ENCODE results near the gene LEMD1.
A peak's percentile ranks its signal among the peaks of the same experiment; 100 is the strongest.

GRCh38 chr1:205449750-205450443 is 28.0 kb upstream of the LEMD1 start:
- TF ChIP-seq, protein P1, sequence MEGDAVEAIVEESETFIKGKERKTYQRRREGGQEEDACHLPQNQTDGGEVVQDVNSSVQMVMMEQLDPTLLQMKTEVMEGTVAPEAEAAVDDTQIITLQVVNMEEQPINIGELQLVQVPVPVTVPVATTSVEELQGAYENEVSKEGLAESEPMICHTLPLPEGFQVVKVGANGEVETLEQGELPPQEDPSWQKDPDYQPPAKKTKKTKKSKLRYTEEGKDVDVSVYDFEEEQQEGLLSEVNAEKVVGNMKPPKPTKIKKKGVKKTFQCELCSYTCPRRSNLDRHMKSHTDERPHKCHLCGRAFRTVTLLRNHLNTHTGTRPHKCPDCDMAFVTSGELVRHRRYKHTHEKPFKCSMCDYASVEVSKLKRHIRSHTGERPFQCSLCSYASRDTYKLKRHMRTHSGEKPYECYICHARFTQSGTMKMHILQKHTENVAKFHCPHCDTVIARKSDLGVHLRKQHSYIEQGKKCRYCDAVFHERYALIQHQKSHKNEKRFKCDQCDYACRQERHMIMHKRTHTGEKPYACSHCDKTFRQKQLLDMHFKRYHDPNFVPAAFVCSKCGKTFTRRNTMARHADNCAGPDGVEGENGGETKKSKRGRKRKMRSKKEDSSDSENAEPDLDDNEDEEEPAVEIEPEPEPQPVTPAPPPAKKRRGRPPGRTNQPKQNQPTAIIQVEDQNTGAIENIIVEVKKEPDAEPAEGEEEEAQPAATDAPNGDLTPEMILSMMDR (IDR thresholded peaks at IDR 0.05), result no peak
- TF ChIP-seq POLR2A (IDR thresholded peaks at IDR 0.05) (peak; percentile 73), POLR2AphosphoS5 (IDR thresholded peaks at IDR 0.05) (no peak)

Data from prostate gland (tissue), 2 donors.